ENCODE data around the gene RNASE9.
"Not testable (repeated sequence)": the region's sequence is repeated elsewhere in the genome, so short reads cannot be mapped to it uniquely, and the experiment has no call there.

Gene RNASE9

DNA sequence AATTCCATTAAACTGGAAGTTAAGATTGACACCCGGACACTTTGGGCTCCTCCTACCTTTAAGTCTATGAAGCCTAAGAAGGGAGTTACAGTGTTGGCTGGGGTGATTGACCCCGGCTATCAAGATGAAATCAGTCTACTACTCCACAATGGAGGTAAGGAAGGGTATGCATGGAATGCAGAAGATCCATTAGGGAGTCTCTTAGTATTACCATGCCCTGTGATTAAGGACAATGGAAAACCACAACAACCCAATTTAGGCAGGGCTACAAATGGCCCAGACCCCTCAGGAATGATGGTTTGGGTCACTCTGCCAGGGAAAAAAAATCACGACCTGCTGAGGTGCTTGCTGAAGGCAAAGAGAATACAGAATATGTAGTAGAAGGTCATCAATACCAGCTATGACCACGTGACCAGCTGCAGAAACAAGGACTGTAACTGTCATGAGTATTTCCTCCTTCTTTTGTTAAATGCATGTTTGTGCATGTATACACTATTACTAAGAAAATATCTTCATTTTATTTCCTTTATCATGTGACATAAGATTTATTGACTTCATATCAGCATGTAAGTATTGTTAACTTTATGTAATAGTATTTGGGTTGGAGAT is 11.6 kb upstream of the RNASE9 start:
- DNase-seq: not testable (repeated sequence)

DNA sequence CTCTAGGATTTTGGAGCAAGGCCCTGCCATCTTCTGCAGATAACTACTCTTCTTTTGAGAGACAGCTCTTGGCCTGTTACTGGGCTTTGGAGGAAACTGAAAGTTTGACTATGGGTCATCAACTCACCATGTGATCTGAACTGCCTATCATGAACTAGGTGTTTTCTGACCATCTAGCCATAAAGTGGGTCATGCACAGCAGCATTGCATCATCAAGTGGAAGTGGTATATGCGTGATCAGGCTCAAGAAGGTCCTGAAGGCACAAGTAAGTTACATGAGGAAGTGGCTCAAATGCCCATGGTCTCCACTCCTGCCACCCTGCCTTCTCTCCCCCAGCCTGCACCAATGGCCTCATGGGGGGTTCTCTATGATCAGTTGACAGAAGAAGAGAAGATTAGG is 9.9 kb upstream of the RNASE9 start:
- DNase-seq: not testable (repeated sequence)

DNA sequence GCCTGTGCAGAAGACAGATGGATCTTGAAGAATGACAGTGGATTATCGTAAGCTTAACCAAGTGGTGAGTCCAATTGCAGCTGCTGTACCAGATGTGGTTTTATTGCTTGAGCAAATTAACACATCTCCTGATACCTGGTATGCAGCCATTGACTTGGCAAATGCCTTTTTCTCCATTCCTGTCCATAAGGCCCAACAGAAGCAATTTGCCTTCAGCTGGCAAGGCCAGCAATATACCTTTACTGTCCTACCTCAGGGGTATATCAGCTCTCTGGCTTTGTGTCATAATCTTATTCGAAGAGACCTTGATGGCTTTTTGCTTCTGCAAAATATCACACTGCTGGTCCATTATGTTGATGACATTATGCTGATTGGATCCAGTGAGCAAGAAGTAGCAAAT is 9.0 kb upstream of the RNASE9 start:
- not testable (repeated sequence) for DNase-seq

DNA sequence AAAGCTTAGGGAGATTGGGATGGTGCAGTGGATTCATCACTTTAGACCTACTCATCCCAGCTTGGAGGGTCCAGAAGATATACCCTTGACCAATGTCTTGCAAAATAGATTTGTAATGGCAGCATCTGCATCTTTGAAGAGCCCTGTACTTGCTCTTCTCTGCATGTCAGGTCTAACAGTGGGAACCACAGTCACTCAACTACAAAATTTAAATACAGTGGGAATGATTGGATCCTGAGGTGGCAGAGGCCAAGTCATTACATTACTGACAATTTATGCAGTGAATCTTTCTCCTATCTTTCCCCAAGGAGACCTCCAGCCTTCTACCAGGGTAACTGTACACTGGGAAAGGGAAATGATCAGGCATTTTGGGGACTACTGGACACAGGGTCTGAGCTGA is 8.2 kb upstream of the RNASE9 start:
- no peak for DNase-seq

DNA sequence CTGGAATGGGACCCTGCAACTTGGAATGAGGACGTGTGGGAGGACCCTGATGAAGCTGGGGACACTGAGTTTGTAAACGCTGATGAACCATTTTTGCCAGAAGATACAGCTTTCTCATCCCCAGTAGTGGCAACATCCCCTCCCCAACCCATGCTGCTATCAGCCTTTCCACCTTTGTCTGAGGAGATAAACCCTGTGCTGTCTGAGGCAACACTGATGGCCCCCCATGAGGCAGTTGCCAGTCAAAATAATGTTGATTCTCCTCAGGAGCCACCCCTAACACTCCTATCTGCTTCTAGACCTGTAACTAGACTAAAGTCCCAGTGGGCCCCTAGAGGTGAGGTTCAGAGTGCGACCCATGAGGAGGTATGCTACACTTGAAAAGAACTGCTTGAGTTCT is 7.5 kb upstream of the RNASE9 start:
- DNase-seq: no peak

DNA sequence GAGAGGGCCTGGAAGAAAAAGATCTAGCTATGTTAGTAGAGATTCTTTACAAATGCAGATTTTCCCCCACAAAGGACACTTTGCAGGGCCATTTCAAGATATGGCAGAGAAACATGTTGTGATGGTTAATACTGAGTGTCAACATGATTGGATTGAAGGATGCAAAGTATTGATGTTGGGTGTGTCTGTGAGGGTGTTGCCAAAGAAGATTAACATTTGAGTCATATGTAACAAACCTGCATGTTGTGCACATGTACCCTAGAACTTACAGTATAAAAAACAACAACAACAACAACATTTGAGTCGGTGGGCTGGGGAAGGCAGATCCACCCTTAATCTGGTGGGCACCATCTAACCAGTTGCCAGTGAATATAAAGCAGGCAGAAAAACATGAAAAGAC is 6.4 kb upstream of the RNASE9 start:
- DNase-seq: not testable (repeated sequence)

DNA sequence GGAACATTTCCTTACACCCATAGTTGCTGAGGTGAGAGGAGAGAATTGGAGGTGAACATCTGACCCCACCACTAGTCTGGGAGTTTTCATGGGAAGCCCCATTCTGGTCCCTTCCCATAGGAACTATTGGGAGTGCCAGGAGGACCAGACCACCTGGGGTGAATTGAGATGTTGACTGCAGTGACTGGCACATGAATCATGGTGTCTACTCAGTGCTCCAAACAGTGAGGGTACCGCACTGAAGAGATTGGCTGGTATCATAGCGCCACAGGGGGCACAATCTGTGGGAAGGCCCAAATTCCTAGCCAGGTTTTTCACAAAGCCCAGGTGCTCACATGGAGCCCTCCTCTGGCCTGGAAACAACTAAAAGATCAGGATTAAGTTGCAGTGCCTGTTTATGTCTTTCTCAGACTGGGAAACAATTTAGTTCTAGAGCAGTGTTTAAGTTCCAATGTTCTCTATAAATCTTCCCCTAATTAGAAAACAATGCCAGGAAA is 3.7 kb upstream of the RNASE9 start:
- no peak for DNase-seq

DNA sequence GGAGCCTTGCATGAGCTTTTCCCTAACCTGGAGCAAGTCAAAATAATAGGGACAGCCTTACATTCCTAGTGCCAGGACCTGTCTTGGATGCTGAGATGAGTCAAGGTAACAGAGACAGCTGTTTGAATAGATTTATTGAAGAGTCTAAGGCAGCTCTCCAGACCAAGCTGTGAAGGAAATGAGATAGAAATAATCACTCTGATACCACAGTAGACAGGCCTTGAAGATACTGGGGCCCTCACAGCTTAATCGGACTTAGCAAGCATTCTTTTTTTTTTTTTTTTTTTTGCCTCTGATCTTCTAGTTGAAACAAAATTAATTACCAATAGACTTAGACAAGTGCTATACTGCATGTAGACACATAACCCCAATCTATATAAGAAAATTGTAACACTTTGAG is 3.1 kb upstream of the RNASE9 start:
- no peak for DNase-seq

DNA sequence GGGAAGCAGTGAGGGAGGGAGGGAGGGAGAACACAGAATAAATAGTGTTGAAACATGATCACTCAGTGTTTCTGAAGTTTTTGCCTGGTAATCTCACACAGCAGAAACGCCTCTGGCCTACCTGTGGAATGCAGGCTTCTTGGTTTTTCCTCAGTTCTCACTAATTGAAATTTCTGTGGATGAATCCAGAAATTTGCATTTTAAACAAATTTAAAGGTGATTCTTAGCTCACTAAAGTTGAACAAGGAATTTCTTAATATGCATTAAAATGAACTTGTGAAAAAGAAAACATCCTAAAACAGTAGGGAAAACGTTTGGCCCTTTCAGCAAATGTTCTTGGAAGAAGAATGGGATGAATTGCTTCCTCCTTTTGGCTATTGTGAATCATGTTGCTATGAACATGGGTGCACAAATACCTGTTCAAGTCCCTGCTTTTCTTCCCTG is 1.4 kb downstream of the RNASE9 start:
- DNase-seq: no peak

DNA sequence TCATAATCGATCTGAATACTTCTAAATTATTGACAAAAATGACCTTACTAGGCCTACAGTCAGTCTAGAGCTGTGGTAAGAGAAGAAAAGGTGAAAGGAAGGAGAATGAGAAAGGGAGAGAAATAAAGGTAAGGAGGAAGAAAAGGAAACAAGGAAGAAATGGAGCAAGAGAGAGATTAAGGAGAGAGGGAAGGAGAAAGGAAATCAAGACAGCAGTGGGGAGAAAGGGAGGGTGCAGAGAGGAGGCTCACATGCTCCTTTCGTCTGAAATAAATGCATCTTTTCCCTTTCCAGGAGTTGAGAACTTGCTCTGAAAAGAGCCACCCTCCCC is 3.7 kb downstream of the RNASE9 start:
- no peak for DNase-seq

DNA sequence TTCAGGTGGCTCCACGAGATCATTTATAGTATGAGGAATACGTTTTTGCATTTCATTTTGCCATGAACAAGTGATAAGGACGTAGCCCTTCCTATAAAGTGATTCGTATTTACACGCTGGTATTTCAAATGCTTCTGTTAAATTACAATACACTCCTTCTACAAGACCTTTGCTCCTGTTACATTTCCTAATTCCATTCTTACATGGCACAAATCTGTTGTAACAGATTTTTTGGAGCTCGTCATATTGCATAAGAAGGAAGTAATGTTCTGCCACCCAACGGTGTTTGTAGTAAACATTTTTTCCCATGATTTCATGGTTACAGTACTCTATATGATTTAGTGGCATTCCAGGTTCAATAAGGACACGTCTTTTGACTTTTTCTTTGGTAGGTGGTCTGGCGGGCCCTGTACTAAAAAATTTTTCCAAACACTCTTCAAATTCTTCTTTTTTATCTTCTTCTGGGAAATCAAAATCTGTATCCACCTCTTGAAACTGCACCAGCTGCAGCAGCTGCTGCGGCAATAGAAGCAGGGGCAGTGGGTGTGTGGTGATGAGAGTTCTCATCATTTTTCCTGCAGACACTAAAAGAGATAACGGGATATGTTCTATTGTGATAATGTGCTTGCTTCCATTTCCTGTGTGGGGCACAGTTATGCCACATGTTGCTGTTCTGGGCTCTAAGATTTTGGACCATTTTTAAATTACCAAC is 4.2 kb downstream of the RNASE9 start:
- DNase-seq: no peak

DNA sequence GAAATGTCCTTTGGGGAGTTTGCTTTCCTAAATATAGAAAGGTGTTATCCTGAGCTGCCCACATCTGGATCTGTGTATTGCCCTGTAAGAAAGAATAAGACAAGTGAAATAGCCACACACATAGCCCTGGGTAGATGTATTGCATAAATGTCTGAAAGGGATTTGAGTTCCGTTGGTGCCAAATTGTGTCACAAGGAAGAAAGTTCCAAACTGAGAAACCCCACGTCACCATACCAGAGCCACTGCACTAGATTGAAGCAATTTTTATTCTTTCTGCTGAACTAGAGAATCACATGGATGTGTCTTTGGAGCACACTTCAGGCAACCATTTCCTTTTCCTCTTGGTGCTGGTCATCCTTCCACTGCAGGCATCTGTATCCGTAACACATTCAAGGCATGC is 5.0 kb downstream of the RNASE9 start:
- no peak for DNase-seq

DNA sequence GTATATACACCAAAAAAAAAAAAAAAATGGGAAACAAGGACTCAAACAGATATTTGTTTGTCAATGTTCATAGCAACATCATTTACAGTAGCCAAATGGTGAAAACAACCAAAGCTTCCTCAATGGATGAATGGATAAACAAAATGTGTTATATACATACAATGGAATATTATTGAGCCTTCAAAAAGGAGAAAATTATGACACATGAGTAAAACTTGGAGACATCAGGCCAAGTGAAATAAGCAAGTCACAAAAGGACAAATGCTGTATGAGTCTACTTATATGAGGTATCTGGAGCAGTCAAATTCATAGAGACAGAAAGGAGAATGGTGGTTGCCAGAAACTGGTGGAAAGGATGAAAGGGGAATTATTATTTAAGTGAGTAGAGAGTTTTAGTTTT is 7.8 kb downstream of the RNASE9 start:
- no peak for DNase-seq

DNA sequence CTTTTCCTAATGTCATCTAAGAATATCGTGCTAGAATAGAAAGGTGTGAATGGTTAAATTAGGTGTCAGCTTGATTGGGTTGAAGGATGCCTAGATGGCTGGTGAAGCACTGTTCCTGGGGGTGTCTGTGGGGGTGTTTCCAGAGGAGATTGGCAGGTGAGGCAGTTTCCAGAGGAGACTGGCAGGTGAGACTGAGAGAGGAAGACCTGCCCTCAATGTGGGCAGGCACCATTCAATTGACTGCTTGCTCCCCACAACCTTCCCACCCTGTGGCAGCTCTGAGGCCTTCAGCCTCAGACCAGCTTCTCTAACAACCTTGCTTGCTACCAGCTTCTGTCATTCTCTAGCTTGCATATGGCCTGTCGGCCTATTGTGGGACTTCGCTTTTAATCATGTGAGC is 9.2 kb downstream of the RNASE9 start:
- DNase-seq: no peak

DNA sequence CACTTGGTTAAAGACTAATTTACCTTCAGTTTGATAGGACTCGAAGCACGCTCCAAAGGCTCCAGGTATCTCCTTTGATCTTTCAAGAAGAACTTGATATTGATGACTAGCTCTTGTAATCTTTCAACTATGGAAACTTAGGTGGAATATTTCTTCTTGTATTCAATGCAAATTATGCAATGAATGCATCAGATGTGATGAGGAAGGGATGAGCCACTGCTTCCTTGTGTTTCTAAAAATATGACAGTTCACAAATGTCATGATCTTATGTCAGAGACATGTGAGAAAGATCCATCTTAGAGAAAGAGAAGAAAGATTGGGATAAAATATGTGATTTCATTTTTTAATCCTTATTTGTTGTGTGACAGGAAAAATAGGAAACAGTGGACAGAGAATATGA is 9.9 kb downstream of the RNASE9 start:
- DNase-seq: no peak

DNA sequence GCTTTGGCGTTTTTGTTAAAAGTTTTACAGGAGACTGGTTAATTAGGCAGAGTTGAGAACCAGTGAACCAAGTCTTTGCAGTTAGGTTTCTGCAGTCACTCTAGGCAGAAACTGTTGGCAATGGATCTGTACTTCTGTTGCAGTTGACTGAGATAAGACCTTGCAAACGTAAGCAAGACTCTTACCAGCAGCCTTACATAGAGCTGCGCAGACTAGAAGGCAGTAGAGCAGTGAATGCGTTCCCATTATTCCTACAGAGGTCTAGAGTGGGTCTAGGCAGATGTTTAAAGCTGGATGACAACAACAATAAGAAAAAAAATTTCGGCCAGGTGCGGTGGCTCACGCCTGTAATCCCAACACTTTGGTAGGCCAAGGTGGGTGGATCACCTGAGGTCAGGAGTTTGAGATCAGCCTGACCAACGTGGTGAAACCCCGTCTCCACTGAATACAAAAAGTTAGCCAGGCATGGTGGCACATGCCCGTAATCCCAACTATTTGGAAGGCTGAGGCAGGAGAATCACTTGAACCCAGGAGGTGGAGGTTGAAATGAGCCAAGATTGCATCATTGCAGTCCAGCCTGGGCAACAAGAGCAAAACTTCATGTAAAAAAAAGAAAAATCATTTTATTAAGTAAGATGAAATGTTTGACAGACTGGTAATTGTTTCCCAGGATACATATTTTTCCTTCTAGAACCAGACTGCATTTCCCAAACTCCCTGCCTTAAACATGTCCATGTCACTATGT is 12.3 kb downstream of the RNASE9 start:
- DNase-seq: no peak

DNA sequence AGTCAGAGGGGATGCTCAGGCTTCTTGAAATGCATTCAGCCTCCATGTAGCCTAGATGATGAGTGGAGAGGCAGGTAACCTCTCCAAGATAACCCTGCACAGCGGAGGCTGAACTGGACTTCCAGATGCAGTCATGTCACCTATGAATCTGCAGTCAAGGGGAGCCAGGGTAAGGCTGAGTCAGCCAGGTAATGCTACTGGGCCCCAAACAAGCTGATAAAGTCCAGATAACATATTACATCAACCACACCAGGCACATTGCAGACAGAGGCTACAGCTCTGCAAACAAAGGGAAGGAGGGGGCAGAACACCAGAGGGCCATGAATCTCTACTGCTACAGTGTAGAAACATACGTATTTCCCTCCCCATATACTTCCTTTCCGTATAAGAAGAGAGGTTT is 14.0 kb downstream of the RNASE9 start:
- no peak for DNase-seq

DNA sequence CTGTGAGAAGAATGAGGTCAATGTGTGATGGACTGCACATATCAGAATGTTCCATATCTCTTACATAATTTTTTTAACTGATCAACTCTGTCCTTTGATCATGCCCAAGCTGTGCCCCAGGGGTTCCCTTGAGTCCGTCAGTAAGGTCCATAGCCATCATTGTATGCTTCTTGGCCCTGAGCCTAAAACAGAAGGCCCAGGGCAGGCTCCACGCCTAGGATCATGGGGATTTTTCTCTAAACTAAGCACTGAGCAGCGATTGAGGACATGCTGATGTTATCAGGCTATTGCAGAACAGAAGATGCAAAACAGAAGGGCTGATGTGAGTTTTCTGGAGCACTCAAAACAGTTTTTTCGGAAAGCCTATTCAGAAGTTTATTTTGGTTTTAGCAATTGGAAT is 20.9 kb downstream of the RNASE9 start:
- no peak for DNase-seq

DNA sequence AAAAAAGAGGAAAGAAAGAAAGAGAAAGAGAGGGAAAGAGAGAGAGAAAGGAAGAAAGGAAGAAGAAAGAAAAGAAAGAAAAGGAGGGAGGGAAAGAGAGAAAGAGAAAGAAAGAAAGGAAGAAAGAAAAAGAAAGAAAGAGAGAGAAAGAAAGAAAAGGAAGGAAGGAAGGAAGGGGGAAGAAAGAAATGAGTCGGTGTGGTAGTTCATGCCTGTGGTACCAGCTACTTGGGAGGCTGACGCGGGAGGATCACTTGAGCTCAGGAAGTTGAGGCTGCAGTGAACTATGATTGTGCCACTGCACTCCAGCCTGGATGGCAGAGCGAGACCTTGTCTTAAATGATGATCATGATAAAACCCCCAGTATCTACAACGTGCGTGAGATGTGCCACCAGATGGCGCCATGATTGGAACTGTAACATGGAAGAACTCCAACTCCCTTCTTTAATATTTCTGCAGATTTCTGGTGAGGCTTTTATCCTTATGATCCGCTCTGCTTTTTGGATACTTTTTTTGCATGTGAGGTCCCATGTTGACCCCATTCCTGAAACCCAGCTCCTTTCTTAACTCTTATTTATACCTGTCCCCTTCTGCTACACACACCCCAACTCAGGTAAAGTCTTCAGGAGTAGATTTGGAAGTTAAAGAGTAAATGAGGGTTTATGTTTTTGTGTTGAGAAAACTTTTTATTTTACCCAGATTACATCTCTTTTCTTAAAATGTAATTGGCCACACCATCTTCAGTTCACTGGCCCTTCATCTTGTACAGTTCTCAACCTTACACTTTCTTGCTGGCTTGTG is 29.9 kb downstream of the RNASE9 start:
- peak; percentile 32 for DNase-seq

DNA sequence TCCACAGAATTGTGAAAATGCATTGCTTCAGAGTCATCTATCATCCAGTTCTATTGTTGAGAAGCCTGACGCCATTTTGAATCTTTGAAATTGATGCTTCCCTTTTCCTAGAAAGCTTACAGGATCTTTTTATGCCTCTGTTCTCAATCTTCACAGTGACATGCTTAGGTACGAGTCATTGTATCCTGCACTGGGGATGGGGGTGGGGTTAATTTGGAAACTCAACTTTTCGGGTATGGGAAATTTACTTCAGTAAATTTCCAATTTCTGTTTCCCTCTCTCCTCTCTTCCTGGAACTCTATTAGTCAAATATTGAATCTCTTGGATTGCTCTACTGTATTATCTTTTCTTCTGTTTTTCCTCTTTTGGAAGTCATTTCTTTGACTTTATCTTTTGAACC is 31.0 kb downstream of the RNASE9 start:
- DNase-seq: no peak

DNA sequence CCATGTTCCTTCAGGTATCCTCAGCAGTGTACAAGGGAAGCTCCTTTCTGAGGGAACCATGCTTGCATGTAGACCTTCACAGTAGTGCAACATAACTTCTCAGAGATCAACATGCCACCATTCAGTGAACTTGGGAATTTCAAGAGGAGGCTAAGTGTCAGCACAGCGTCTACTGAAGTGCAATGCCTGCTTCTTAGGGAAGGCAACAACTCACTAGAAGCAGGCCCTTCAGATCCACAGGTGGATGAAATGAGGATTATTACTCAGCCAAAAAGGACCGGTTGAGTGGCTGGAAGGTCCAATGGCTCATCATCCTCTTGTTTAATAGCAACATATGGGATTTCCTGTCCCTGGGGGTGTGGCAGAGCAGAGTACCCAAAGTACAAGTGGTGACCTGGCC is 36.8 kb downstream of the RNASE9 start:
- no peak for DNase-seq

DNA sequence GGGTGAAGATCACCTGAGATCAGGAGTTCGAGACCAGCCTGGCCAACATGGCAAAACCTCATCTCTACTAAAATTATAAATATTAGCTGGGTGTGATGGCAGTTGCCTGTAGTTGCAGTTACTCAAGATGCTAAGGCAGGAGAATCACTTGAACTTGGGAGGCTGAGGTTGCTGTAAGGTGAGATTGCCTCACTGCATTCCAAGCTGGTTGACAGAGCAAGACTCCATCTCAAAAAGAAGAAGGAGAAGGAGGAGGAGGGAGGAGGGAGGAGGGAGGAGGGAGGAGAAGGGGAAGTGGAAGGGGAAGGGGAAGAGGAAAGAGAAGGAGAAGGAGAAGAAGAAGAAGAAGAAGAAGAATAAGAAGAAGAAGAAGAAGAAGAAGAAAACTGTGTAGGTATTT is 38.5 kb downstream of the RNASE9 start:
- no peak for DNase-seq

DNA sequence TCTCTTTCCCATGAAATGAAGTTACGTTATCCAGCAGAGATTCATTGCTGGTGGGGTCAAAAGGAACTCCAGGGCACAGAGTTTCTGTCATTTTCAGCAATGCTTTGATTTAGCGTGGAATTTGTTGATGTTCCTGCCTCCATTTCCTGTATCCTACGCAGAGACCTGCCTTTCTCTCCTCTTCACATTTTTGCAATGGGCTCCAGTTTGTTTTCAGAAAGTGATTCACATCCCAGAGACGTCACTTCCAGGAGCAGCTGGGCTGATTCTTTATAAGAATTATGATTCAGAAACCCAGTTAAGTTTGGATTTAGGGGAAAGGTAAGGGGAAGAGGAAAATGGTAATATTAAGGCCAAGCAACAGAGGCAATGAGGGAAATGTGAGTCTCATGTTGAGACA is 43.9 kb downstream of the RNASE9 start:
- DNase-seq: no peak

All from NCI-H526 treated with DMSO at 0.1 percent for 48 hours (cell line).